BLaER1 (cell line): ENCODE results near the gene ANKRD27.
"Not testable (repeated sequence)": the region's sequence is repeated elsewhere in the genome, so short reads cannot be mapped to it uniquely, and the experiment has no call there.

Experiments used
- H3K27ac ChIP-seq: shearing (Covaris generic); formaldehyde crosslinking; 2 replicates; pipeline ENCODE4 v1.8.1; 2022
- H3K27me3 ChIP-seq: shearing (Covaris generic); formaldehyde crosslinking; 2 replicates; pipeline ENCODE4 v1.8.1; 2022
- H3K36me3 ChIP-seq: shearing (Covaris generic); formaldehyde crosslinking; 2 replicates; pipeline ENCODE4 v1.8.1; 2022
- H3K4me1 ChIP-seq: shearing (Covaris generic); formaldehyde crosslinking; 2 replicates; pipeline ENCODE4 v1.8.1; 2022
- H3K4me2 ChIP-seq: shearing (Covaris generic); formaldehyde crosslinking; 2 replicates; pipeline ENCODE4 v1.8.1; 2022
- H3K4me3 ChIP-seq: shearing (Covaris generic); formaldehyde crosslinking; 2 replicates; pipeline ENCODE4 v1.8.1; 2022
- H3K9ac ChIP-seq: shearing (Covaris generic); formaldehyde crosslinking; 2 replicates; pipeline ENCODE4 v1.8.1; 2022
- H3K9me3 ChIP-seq: shearing (Covaris generic); formaldehyde crosslinking; 2 replicates; pipeline ENCODE4 v1.8.1; 2022
- H4K20me1 ChIP-seq: shearing (Covaris generic); formaldehyde crosslinking; 2 replicates; pipeline ENCODE4 v1.8.1; 2022
- Cebpa-rat ChIP-seq: shearing (Covaris generic); IDR thresholded peaks from 2 replicates; pipeline ENCODE4 v1.8.1; 2022

The ANKRD27 gene

GRCh38 chr19:32658075-32658474 is 16.9 kb downstream of the ANKRD27 start:
- Histone ChIP-seq H3K9ac (no peak overlapping the region), H4K20me1 (peaks cover 85% of the 10 kb centered on the region), H3K4me3 (no peak overlapping the region), H3K4me1 (peaks cover 9% of the 10 kb centered on the region; the same call in 1 of the 2 replicates), H3K27me3 (no peaks in the 10 kb centered on the region), H3K36me3 (peaks cover 76% of the 10 kb centered on the region), H3K9me3 (no peaks in the 10 kb centered on the region), H3K4me2 (no peak overlapping the region), H3K27ac (no peak overlapping the region)
- TF ChIP-seq Cebpa-rat: no peak

- not testable (repeated sequence) for H3K4me3 ChIP-seq, H3K27me3 ChIP-seq, H3K4me2 ChIP-seq, H3K9me3 ChIP-seq, H3K9ac ChIP-seq, H3K27ac ChIP-seq, H3K4me1 ChIP-seq
- Histone ChIP-seq H3K36me3 (peaks cover 80% of the 10 kb centered on the region), H4K20me1 (peaks cover 85% of the 10 kb centered on the region)
Observed at GRCh38 chr19:32656379-32656778, 18.6 kb downstream of the ANKRD27 start.

- peaks cover 98% of the 10 kb centered on the region for H3K36me3 ChIP-seq
- H4K20me1 ChIP-seq: peaks cover 79% of the 10 kb centered on the region
- no peak overlapping the region for H3K4me3 ChIP-seq
- H3K27ac ChIP-seq: no peak overlapping the region
- no peaks in the 10 kb centered on the region for H3K4me1 ChIP-seq
- no peaks in the 10 kb centered on the region for H3K9me3 ChIP-seq
- no peak for TF ChIP-seq Cebpa-rat
- no peak overlapping the region for H3K9ac ChIP-seq
- H3K4me2 ChIP-seq: no peak overlapping the region
- no peaks in the 10 kb centered on the region for H3K27me3 ChIP-seq
Observed at GRCh38 chr19:32653599-32653915, 21.4 kb downstream of the ANKRD27 start.

- Histone ChIP-seq H3K27me3 (no peaks in the 10 kb centered on the region), H3K4me1 (no peaks in the 10 kb centered on the region), H4K20me1 (peaks cover 74% of the 10 kb centered on the region), H3K36me3 (peaks cover 98% of the 10 kb centered on the region), H3K27ac (no peak overlapping the region), H3K9me3 (no peaks in the 10 kb centered on the region), H3K9ac (no peak overlapping the region), H3K4me2 (no peak overlapping the region), H3K4me3 (no peak overlapping the region)
- TF ChIP-seq Cebpa-rat: no peak
Observed at GRCh38 chr19:32652894-32653598, 21.9 kb downstream of the ANKRD27 start.

- peaks cover 98% of the 10 kb centered on the region for H3K36me3 ChIP-seq
- not testable (repeated sequence) for H3K4me2 ChIP-seq, H3K9ac ChIP-seq
Observed at GRCh38 chr19:32652331-32652730, 22.6 kb downstream of the ANKRD27 start.

DNA sequence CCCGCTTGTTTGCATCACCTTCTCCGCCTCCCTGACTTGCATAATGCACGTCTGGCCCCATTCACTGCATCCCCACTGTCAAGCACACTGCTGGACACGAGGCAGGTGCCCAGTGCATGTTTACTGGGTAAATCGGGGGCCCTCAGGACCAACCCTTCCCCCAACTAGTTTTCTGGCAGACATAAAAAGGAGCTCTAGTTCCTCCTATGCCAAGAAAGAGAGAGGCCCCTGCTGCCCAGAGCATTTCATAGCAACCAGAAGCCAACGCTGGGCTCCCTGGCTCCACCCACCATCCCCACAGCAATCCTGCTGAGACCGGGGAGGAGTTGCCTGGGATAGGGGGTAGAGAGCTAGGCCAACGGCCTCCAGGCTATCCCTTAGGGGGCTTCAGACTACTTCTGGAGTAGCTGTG is 23.2 kb downstream of the ANKRD27 start:
- Histone ChIP-seq H3K36me3 (peaks cover 98% of the 10 kb centered on the region), H3K4me1 (no peaks in the 10 kb centered on the region), H3K4me2 (no peak overlapping the region), H3K9me3 (no peaks in the 10 kb centered on the region), H3K27me3 (no peaks in the 10 kb centered on the region), H4K20me1 (peaks cover 68% of the 10 kb centered on the region), H3K9ac (no peak overlapping the region), H3K4me3 (no peak overlapping the region), H3K27ac (no peak overlapping the region)
- TF ChIP-seq Cebpa-rat: no peak

More at GRCh38 chr19:32652331-32652730, 22.6 kb downstream of the ANKRD27 start:
- H3K4me1 ChIP-seq, H3K4me3 ChIP-seq, H3K27me3 ChIP-seq, H3K9me3 ChIP-seq, H3K27ac ChIP-seq: not testable (repeated sequence)
- peaks cover 67% of the 10 kb centered on the region for H4K20me1 ChIP-seq

GRCh38 chr19:32650671-32651070 is 24.3 kb downstream of the ANKRD27 start:
- peaks cover 70% of the 10 kb centered on the region for H4K20me1 ChIP-seq
- H3K4me2 ChIP-seq: no peak overlapping the region
- no peak overlapping the region for H3K4me3 ChIP-seq
- no peaks in the 10 kb centered on the region for H3K9me3 ChIP-seq
- no peak overlapping the region for H3K27ac ChIP-seq
- no peak overlapping the region for H3K9ac ChIP-seq
- TF ChIP-seq Cebpa-rat: no peak
- peaks cover 98% of the 10 kb centered on the region for H3K36me3 ChIP-seq
- no peaks in the 10 kb centered on the region for H3K4me1 ChIP-seq
- no peaks in the 10 kb centered on the region for H3K27me3 ChIP-seq

DNA sequence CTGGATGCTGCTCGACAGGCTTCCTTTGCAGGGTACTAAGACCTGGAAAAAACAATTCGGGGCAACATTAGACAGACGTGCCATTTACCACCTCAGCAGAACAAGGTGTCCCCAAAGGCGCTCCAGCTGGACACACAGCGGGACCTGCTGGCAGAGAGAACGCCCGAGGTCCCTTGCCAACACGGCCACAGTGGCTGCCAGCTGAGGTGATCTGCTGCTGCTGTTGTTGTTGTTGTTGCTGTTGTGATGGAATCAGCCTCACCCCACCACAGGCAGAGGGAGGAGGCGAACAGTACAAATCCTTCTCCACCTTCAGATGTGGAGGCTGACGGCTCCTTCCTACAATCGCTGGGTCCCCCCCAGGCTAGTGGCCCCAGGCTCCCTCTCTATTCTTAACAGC is 25.2 kb downstream of the ANKRD27 start:
- no peaks in the 10 kb centered on the region for H3K9me3 ChIP-seq
- peaks cover 98% of the 10 kb centered on the region for H3K36me3 ChIP-seq
- H4K20me1 ChIP-seq: peaks cover 61% of the 10 kb centered on the region
- H3K4me2 ChIP-seq: no peak overlapping the region
- no peaks in the 10 kb centered on the region for H3K27me3 ChIP-seq
- no peak overlapping the region for H3K4me3 ChIP-seq
- H3K27ac ChIP-seq: no peak overlapping the region
- H3K9ac ChIP-seq: no peak overlapping the region
- H3K4me1 ChIP-seq: no peaks in the 10 kb centered on the region
- no peak for TF ChIP-seq Cebpa-rat

GRCh38 chr19:32647361-32647760 is 27.6 kb downstream of the ANKRD27 start:
- peaks cover 100% of the 10 kb centered on the region for H3K36me3 ChIP-seq
- no peak for TF ChIP-seq Cebpa-rat
- no peak overlapping the region for H3K4me3 ChIP-seq
- H3K9ac ChIP-seq: no peak overlapping the region
- no peaks in the 10 kb centered on the region for H3K4me1 ChIP-seq
- no peak overlapping the region for H3K4me2 ChIP-seq
- H3K27ac ChIP-seq: no peak overlapping the region
- no peaks in the 10 kb centered on the region for H3K27me3 ChIP-seq
- H4K20me1 ChIP-seq: peaks cover 43% of the 10 kb centered on the region
- no peaks in the 10 kb centered on the region for H3K9me3 ChIP-seq

- Histone ChIP-seq H3K4me1 (no peaks in the 10 kb centered on the region), H3K36me3 (peaks cover 100% of the 10 kb centered on the region), H3K9me3 (no peaks in the 10 kb centered on the region), H3K4me3 (no peak overlapping the region), H3K27ac (no peak overlapping the region), H3K4me2 (no peak overlapping the region), H4K20me1 (peaks cover 35% of the 10 kb centered on the region), H3K27me3 (no peaks in the 10 kb centered on the region), H3K9ac (no peak overlapping the region)
- TF ChIP-seq Cebpa-rat: no peak
Observed at GRCh38 chr19:32646556-32646955, 28.4 kb downstream of the ANKRD27 start.

GRCh38 chr19:32642771-32643170 is 32.2 kb downstream of the ANKRD27 start:
- H3K27ac ChIP-seq: no peak overlapping the region
- peaks cover 17% of the 10 kb centered on the region for H4K20me1 ChIP-seq
- TF ChIP-seq Cebpa-rat: no peak
- no peaks in the 10 kb centered on the region for H3K4me1 ChIP-seq
- H3K9me3 ChIP-seq: peaks cover 6% of the 10 kb centered on the region
- H3K36me3 ChIP-seq: peaks cover 100% of the 10 kb centered on the region
- no peak overlapping the region for H3K4me2 ChIP-seq
- H3K9ac ChIP-seq: no peak overlapping the region
- H3K27me3 ChIP-seq: no peaks in the 10 kb centered on the region
- H3K4me3 ChIP-seq: no peak overlapping the region
